Germinal center (tissue), 1 donor: ENCODE results near the gene AFF3.
"Not testable (repeated sequence)": the region's sequence is repeated elsewhere in the genome, so short reads cannot be mapped to it uniquely, and the experiment has no call there.

Experiments
- DNase-seq: peaks from one replicate; pipeline ENCODE4 v3.0.0; 2012; ENCODE audit warnings: mixed read lengths, low spot score

Gene AFF3

GRCh38 chr2:99970292-99970868 is 172.0 kb downstream of the AFF3 start:
- DNase-seq, result no peak

- no peak for DNase-seq
Measured at GRCh38 chr2:99961196-99961913, 181.0 kb downstream of the AFF3 start.

GRCh38 chr2:99960790-99961189 is 181.6 kb downstream of the AFF3 start:
- no peak for DNase-seq

GRCh38 chr2:99960291-99960690 is 182.1 kb downstream of the AFF3 start:
- no peak for DNase-seq

- DNase-seq, result no peak
Measured at GRCh38 chr2:99959261-99960014, 183.0 kb downstream of the AFF3 start.

GRCh38 chr2:99957332-99958133 is 184.9 kb downstream of the AFF3 start:
- DNase-seq, result no peak

GRCh38 chr2:99956232-99957030 is 186.0 kb downstream of the AFF3 start:
- peak; percentile 12 for DNase-seq

GRCh38 chr2:99953750-99954149 is 188.6 kb downstream of the AFF3 start:
- no peak for DNase-seq

- no peak for DNase-seq
Measured at GRCh38 chr2:99949963-99950362, 192.4 kb downstream of the AFF3 start.

GRCh38 chr2:99949530-99949929 is 192.9 kb downstream of the AFF3 start:
- DNase-seq, result no peak

- no peak for DNase-seq
Measured at GRCh38 chr2:99948010-99948409, 194.4 kb downstream of the AFF3 start.

GRCh38 chr2:99947366-99947765 is 195.0 kb downstream of the AFF3 start:
- DNase-seq, result not testable (repeated sequence)

- no peak for DNase-seq
Measured at GRCh38 chr2:99944019-99944418, 198.4 kb downstream of the AFF3 start.

GRCh38 chr2:99942561-99943347 is 199.6 kb downstream of the AFF3 start:
- DNase-seq, result no peak

- DNase-seq, result no peak
Measured at GRCh38 chr2:99940963-99941362, 201.4 kb downstream of the AFF3 start.

- no peak for DNase-seq
Measured at GRCh38 chr2:99939135-99939534, 203.3 kb downstream of the AFF3 start.

GRCh38 chr2:99938250-99938649 is 204.1 kb downstream of the AFF3 start:
- DNase-seq, result no peak

GRCh38 chr2:99936065-99936464 is 206.3 kb downstream of the AFF3 start:
- DNase-seq, result peak; percentile 9

GRCh38 chr2:99935662-99936061 is 206.7 kb downstream of the AFF3 start:
- DNase-seq, result peak; percentile 28

GRCh38 chr2:99933894-99934650 is 208.3 kb downstream of the AFF3 start:
- DNase-seq, result no peak
